H9 (cell line): Measurements from ENCODE around the gene TEX51. TPM values are rescaled to one million over a fixed set of nuclear protein-coding genes. Genes with fewer than 3 reads are reported as not detected.
A peak's percentile ranks its signal among the peaks of the same experiment; 100 is the strongest.

Experiments
- DNase-seq: peaks from one replicate; pipeline ENCODE4 v3.0.0-alpha.2; 2017
- H2AFZ ChIP-seq: one replicate; pipeline ENCODE4 v1.6.1; 2013; ENCODE audit warnings: mild to moderate bottlenecking, low read length, control low read depth, moderate library complexity
- H2AK5ac ChIP-seq: 2 replicates; pipeline ENCODE4 v1.6.1; 2013; ENCODE audit warnings: low read length, control low read depth, mixed read lengths; ENCODE audit not compliant: insufficient read length
- H2BK120ac ChIP-seq: one replicate; pipeline ENCODE4 v1.6.1; 2013; ENCODE audit warnings: low read depth, mild to moderate bottlenecking, low read length, control low read depth, inconsistent platforms; ENCODE audit not compliant: poor library complexity, severe bottlenecking
- H2BK12ac ChIP-seq: 2 replicates; pipeline ENCODE4 v1.6.1; 2013; ENCODE audit warnings: low read length, control low read depth, mixed read lengths, low read depth; ENCODE audit not compliant: insufficient read length
- H2BK15ac ChIP-seq: 2 replicates; pipeline ENCODE4 v1.6.1; 2013; ENCODE audit warnings: low read depth, low read length, control low read depth
- H2BK20ac ChIP-seq: one replicate; pipeline ENCODE4 v1.6.1; 2013; ENCODE audit warnings: low read depth, mild to moderate bottlenecking, low read length, control low read depth, inconsistent platforms; ENCODE audit not compliant: poor library complexity, severe bottlenecking
- H2BK5ac ChIP-seq: 2 replicates; pipeline ENCODE4 v1.6.1; 2013; ENCODE audit warnings: low read length, control low read depth, mixed read lengths; ENCODE audit not compliant: insufficient read length
- H3K14ac ChIP-seq: 2 replicates; pipeline ENCODE4 v1.6.1; 2013; ENCODE audit warnings: low read length, control low read depth; ENCODE audit not compliant: insufficient read depth
- H3K18ac ChIP-seq: 2 replicates; pipeline ENCODE4 v1.6.1; 2013; ENCODE audit warnings: low read depth, mild to moderate bottlenecking, mixed read lengths, low read length, control low read depth; ENCODE audit not compliant: insufficient read length
- H3K23ac ChIP-seq: 2 replicates; pipeline ENCODE4 v1.6.1; 2013; ENCODE audit warnings: low read length, control low read depth, mixed read lengths, low read depth; ENCODE audit not compliant: insufficient read length
- H3K23me2 ChIP-seq: 2 replicates; pipeline ENCODE4 v1.6.1; 2013; ENCODE audit warnings: low read depth, mild to moderate bottlenecking, mixed read lengths, low read length, control low read depth; ENCODE audit not compliant: insufficient read length, poor library complexity, severe bottlenecking
- H3K27ac ChIP-seq: 2 replicates; pipeline ENCODE4 v1.5.1; 2013; ENCODE audit warnings: low read length, control low read depth, mixed read lengths, low read depth; ENCODE audit not compliant: insufficient read length
- H3K27me3 ChIP-seq: 2 replicates; pipeline ENCODE4 v1.6.1; 2013; ENCODE audit warnings: low read length, control low read depth, inconsistent platforms; ENCODE audit not compliant: insufficient read depth
- H3K4ac ChIP-seq: 2 replicates; pipeline ENCODE4 v1.6.1; 2013; ENCODE audit warnings: low read depth, mild to moderate bottlenecking, control low read depth, inconsistent platforms, low read length, moderate library complexity
- H3K4me1 ChIP-seq: 2 replicates; pipeline ENCODE4 v1.6.1; 2013; ENCODE audit warnings: low read length, control low read depth, inconsistent platforms; ENCODE audit not compliant: insufficient read depth
- H3K4me2 ChIP-seq: 2 replicates; pipeline ENCODE4 v1.6.1; 2013; ENCODE audit warnings: low read length, control low read depth, mixed read lengths; ENCODE audit not compliant: insufficient read length, insufficient read depth
- H3K56ac ChIP-seq: 2 replicates; pipeline ENCODE4 v1.6.1; 2013; ENCODE audit warnings: low read depth, mild to moderate bottlenecking, mixed read lengths, low read length, control low read depth; ENCODE audit not compliant: insufficient read length
- H3K79me1 ChIP-seq: 2 replicates; pipeline ENCODE4 v1.6.1; 2013; ENCODE audit warnings: low read depth, mild to moderate bottlenecking, moderate library complexity, low read length, control low read depth, inconsistent platforms; ENCODE audit not compliant: insufficient read depth, poor library complexity, severe bottlenecking
- H3K79me2 ChIP-seq: 2 replicates; pipeline ENCODE4 v1.6.1; 2013; ENCODE audit warnings: low read length, control low read depth, inconsistent platforms; ENCODE audit not compliant: insufficient read depth
- H3K9ac ChIP-seq: 2 replicates; pipeline ENCODE4 v1.6.1; 2013; ENCODE audit warnings: low read length, control low read depth, mixed read lengths; ENCODE audit not compliant: insufficient read length; ENCODE audit errors: extremely low read depth
- H3K9me3 ChIP-seq: one replicate; pipeline ENCODE4 v1.6.1; 2013; ENCODE audit warnings: low read depth, low read length, inconsistent platforms; ENCODE audit not compliant: control insufficient read depth
- H3T11ph ChIP-seq: one replicate; pipeline ENCODE4 v1.6.1; 2013; ENCODE audit warnings: mild to moderate bottlenecking, low read length, control low read depth, inconsistent platforms
- H4K20me1 ChIP-seq: one replicate; pipeline ENCODE4 v1.6.1; 2013; ENCODE audit not compliant: control insufficient read depth, insufficient read length, insufficient read depth
- H4K5ac ChIP-seq: 2 replicates; pipeline ENCODE4 v1.6.1; 2013; ENCODE audit warnings: low read depth, mild to moderate bottlenecking, mixed read lengths, low read length, control low read depth; ENCODE audit not compliant: insufficient read length
- H4K8ac ChIP-seq: replicated peaks from 2 replicates; pipeline ENCODE4 v1.6.1; 2013; ENCODE audit warnings: low read length, control low read depth, mixed read lengths, low read depth; ENCODE audit not compliant: insufficient read length
- H4K91ac ChIP-seq: 2 replicates; pipeline ENCODE4 v1.6.1; 2013; ENCODE audit warnings: low read depth, mild to moderate bottlenecking, moderate library complexity, mixed read lengths, low read length, control low read depth; ENCODE audit not compliant: insufficient read length
- H3K27ac Mint-ChIP-seq, 3 experiments: 2 replicates in 2 of 3; 3 replicates in 1 of 3; pipeline ENCODE4 v1.8.0; 2020 to 2021; ENCODE audit warnings: mixed read lengths in 3 of 3, mild to moderate bottlenecking in 1 of 3, moderate library complexity in 1 of 3
- H3K27me3 Mint-ChIP-seq: 2 replicates; pipeline ENCODE4 v1.8.0; 2021; ENCODE audit warnings: low read depth, mild to moderate bottlenecking, moderate library complexity, mixed read lengths
- H3K36me3 Mint-ChIP-seq, 3 experiments: 2 replicates in 2 of 3; 3 replicates in 1 of 3; pipeline ENCODE4 v1.8.0; 2020 to 2021; ENCODE audit warnings: low read depth in 3 of 3, mixed read lengths in 3 of 3; ENCODE audit not compliant: insufficient read depth in 1 of 3
- H3K4me1 Mint-ChIP-seq, 2 experiments: 2 replicates each; pipeline ENCODE4 v1.8.0; 2020; ENCODE audit warnings: mixed read lengths in 2 of 2
- H3K4me3 Mint-ChIP-seq, 2 experiments: 2 replicates in 1 of 2; 3 replicates in 1 of 2; pipeline ENCODE4 v1.8.0; 2020 to 2021; ENCODE audit warnings: mild to moderate bottlenecking in 2 of 2, mixed read lengths in 2 of 2, moderate library complexity in 1 of 2
- H3K9me3 Mint-ChIP-seq, 2 experiments: 2 replicates in 1 of 2; 3 replicates in 1 of 2; pipeline ENCODE4 v1.8.0; 2020; ENCODE audit warnings: mild to moderate bottlenecking in 2 of 2, mixed read lengths in 2 of 2, moderate library complexity in 1 of 2
- CTCF ChIP-seq: fragments of 200-600 bp; sonication (generic); conservative IDR thresholded peaks from 3 replicates; pipeline ENCODE4 v1.8.0; 2021; ENCODE audit warnings: antibody characterized with exemption, mild to moderate bottlenecking
- WGBS: extraction: QIAGEN DNeasy Blood & Tissue Kit; methylation state at CpG from one replicate; pipeline ENCODE4 v1.1.7; 2013; ENCODE audit warnings: missing lambda C conversion rate, low lambda C conversion rate, mixed read lengths; ENCODE audit not compliant: insufficient read length; ENCODE audit errors: extremely low coverage; 5-methylcytosine and 5-hydroxymethylcytosine counted together
- total RNA-seq: library from RNA; stranded (reverse); gene quantifications from 2 replicates; pipeline ENCODE4 v1.2.1, GENCODE V29; 2021

The TEX51 gene
- total RNA-seq, 1 experiment from 2014 or later = not detected

GRCh38 chr2:126935774-126936173 is 37.1 kb downstream of the TEX51 start:
- Histone ChIP-seq H4K20me1 (no peaks in the 10 kb centered on the region), H4K8ac (no peak overlapping the region), H3K4ac (no peak overlapping the region), H4K91ac (no peak overlapping the region), H2BK15ac (no peak overlapping the region), H3K79me1 (no peaks in the 10 kb centered on the region), H3K9me3 (no peaks in the 10 kb centered on the region), H2AFZ (no peak overlapping the region), H3K27ac (no peak overlapping the region), H2BK5ac (no peak overlapping the region), H3K9ac (no peak overlapping the region), H3K4me1 (no peaks in the 10 kb centered on the region), H2BK20ac (no peak overlapping the region), H4K5ac (no peak overlapping the region), H3K18ac (no peak overlapping the region), H2BK120ac (no peak overlapping the region), H3T11ph (no peak overlapping the region), H3K79me2 (no peaks in the 10 kb centered on the region), H2AK5ac (no peak overlapping the region), H3K56ac (no peak overlapping the region), H3K4me2 (no peak overlapping the region), H3K23me2 (no peaks in the 10 kb centered on the region), H3K23ac (no peak overlapping the region), H3K14ac (no peak overlapping the region), H3K27me3 (no peaks in the 10 kb centered on the region), H2BK12ac (no peak overlapping the region)
- no peak for DNase-seq
- Mint-ChIP-seq H3K27me3 (peaks cover 70% of the 10 kb centered on the region), H3K27ac (peak overlapping the region in 1 of 3 experiments; percentile 65; a peak in 2 of 7 replicates), H3K36me3 (peaks cover 5 to 16% (median 11%) of the 10 kb centered on the region in 3 experiments; a peak in 6 of 7 replicates), H3K9me3 (peaks cover 16 to 17% of the 10 kb centered on the region in 2 experiments), H3K4me1 (peaks cover 10 to 11% of the 10 kb centered on the region in 2 experiments), H3K4me3 (no peak overlapping the region)
- WGBS = no CpG with 5 or more reads among the region's 5 CpGs
- no peak for TF ChIP-seq CTCF
